PFSK-1 (cell line): ENCODE results near the gene TMEM198.

Source experiments
- FOXP2 ChIP-seq: optimal IDR thresholded peaks from 2 replicates; pipeline ENCODE3; 2011; ENCODE audit warnings: borderline replicate concordance, control low read depth, inconsistent platforms; ENCODE audit not compliant: insufficient read depth; ENCODE audit errors: extremely low read length, extremely low read depth
- POLR2AphosphoS5 ChIP-seq: IDR thresholded peaks from 2 replicates; pipeline ENCODE4 v1.6.1; 2012; ENCODE audit warnings: low read depth, mild to moderate bottlenecking, control low read depth, low read length, moderate library complexity
- REST ChIP-seq, 2 experiments: IDR thresholded peaks; 2 replicates each; pipeline versions ENCODE4 v1.6.1 to v1.8.0; 2011 to 2012; ENCODE audit warnings: low read depth in 2 of 2, low read length in 2 of 2, control low read depth in 1 of 2, inconsistent platforms in 1 of 2, mild to moderate bottlenecking in 1 of 2, moderate library complexity in 1 of 2; ENCODE audit not compliant: insufficient read depth in 1 of 2
- SIN3A ChIP-seq: IDR thresholded peaks from 2 replicates; pipeline ENCODE4 v1.6.1; 2012; ENCODE audit warnings: mild to moderate bottlenecking, low read length, moderate library complexity, borderline replicate concordance; ENCODE audit not compliant: insufficient read depth
- TAF1 ChIP-seq: IDR thresholded peaks from 2 replicates; pipeline ENCODE4 v1.6.1; 2012; ENCODE audit warnings: low read length, control low read depth, borderline replicate concordance; ENCODE audit not compliant: insufficient read depth

The TMEM198 gene

GRCh38 chr2:219531639-219532377 lies 12.0 kb upstream of the TMEM198 start:
- no peak for TF ChIP-seq FOXP2
- no peak for TF ChIP-seq REST (IDR thresholded peaks at IDR 0.05; ENCODE audit: insufficient read depth in 1 of 2, low read depth in 2 of 2, low read length in 2 of 2)
- no peak for TF ChIP-seq SIN3A
- no peak for TF ChIP-seq TAF1
- no peak for TF ChIP-seq POLR2AphosphoS5

- TF ChIP-seq TAF1 (no peak), REST (IDR thresholded peaks at IDR 0.05; ENCODE audit: insufficient read depth in 1 of 2, low read depth in 2 of 2, low read length in 2 of 2) (no peak), FOXP2 (no peak), POLR2AphosphoS5 (no peak), SIN3A (no peak)
These were observed 11.5 kb upstream of the TMEM198 start for GRCh38 chr2:219532378-219532649.

- no peak for TF ChIP-seq TAF1
- no peak for TF ChIP-seq REST (IDR thresholded peaks at IDR 0.05; ENCODE audit: insufficient read depth in 1 of 2, low read depth in 2 of 2, low read length in 2 of 2)
- TF ChIP-seq SIN3A, result no peak
- no peak for TF ChIP-seq POLR2AphosphoS5
- no peak for TF ChIP-seq FOXP2
These were observed 9.7 kb upstream of the TMEM198 start for GRCh38 chr2:219533930-219534661.

- TF ChIP-seq TAF1 (no peak), POLR2AphosphoS5 (no peak), SIN3A (no peak), REST (IDR thresholded peaks at IDR 0.05; ENCODE audit: insufficient read depth in 1 of 2, low read depth in 2 of 2, low read length in 2 of 2) (no peak), FOXP2 (no peak)
These were observed 7.4 kb upstream of the TMEM198 start for GRCh38 chr2:219536425-219536824.

GRCh38 chr2:219536967-219537366 lies 6.9 kb upstream of the TMEM198 start:
- TF ChIP-seq TAF1 (no peak), SIN3A (no peak), POLR2AphosphoS5 (no peak), FOXP2 (no peak), REST (IDR thresholded peaks at IDR 0.05; ENCODE audit: insufficient read depth in 1 of 2, low read depth in 2 of 2, low read length in 2 of 2) (no peak)
